Liver (tissue), 9 donors: Measurements from ENCODE around the gene MAOA. TPM values are rescaled to one million over a fixed set of nuclear protein-coding genes. Genes with fewer than 3 reads are reported as not detected.
A peak's percentile ranks its signal among the peaks of the same experiment; 100 is the strongest.

Experiments
- DNase-seq: peaks from one replicate; pipeline ENCODE4 v3.0.0-alpha.2; 2017; ENCODE audit warnings: low spot score
- H3K27ac ChIP-seq, 2 donors: one replicate each; pipeline ENCODE4 v1.7.0; 2013; ENCODE audit warnings: inconsistent platforms in 2 of 2, low read length in 2 of 2, control low read depth in 1 of 2, low read depth in 1 of 2, mild to moderate bottlenecking in 1 of 2
- H3K27me3 ChIP-seq, 4 donors: one replicate each; pipeline versions ENCODE4 v1.6.1 to v1.7.0; 2013; ENCODE audit warnings: low read length in 3 of 4, inconsistent platforms in 1 of 4, mild to moderate bottlenecking in 1 of 4, moderate library complexity in 1 of 4; ENCODE audit not compliant: control insufficient read depth in 4 of 4, insufficient read depth in 4 of 4
- H3K36me3 ChIP-seq, 4 donors: one replicate each; pipeline versions ENCODE4 v1.6.1 to v1.7.0; 2013; ENCODE audit warnings: low read length in 3 of 4, mild to moderate bottlenecking in 3 of 4, low read depth in 1 of 4, moderate library complexity in 1 of 4; ENCODE audit not compliant: control insufficient read depth in 4 of 4, insufficient read depth in 3 of 4
- H3K4me1 ChIP-seq, 4 donors: one replicate each; pipeline versions ENCODE4 v1.6.1 to v1.7.0; 2013; ENCODE audit warnings: low read length in 3 of 4, mild to moderate bottlenecking in 3 of 4, moderate library complexity in 1 of 4; ENCODE audit not compliant: control insufficient read depth in 4 of 4, insufficient read depth in 4 of 4
- H3K4me3 ChIP-seq, 3 donors: one replicate each; pipeline versions ENCODE4 v1.6.1 to v1.7.0; 2013; ENCODE audit warnings: low read length in 3 of 3, control low read depth in 1 of 3, low read depth in 1 of 3, mild to moderate bottlenecking in 1 of 3
- H3K9ac ChIP-seq, 2 donors: one replicate each; pipeline ENCODE4 v1.7.0; 2013; ENCODE audit warnings: low read length in 2 of 2, mild to moderate bottlenecking in 2 of 2, moderate library complexity in 2 of 2, control low read depth in 1 of 2, low read depth in 1 of 2
- H3K9me3 ChIP-seq, 4 donors: one replicate each; pipeline versions ENCODE4 v1.6.1 to v1.7.0; 2013; ENCODE audit warnings: low read length in 3 of 4; ENCODE audit not compliant: control insufficient read depth in 4 of 4
- ATF3 ChIP-seq: IDR thresholded peaks from 2 replicates; pipeline ENCODE4 v1.6.1; 2016; ENCODE audit warnings: antibody characterized with exemption
- CTCF ChIP-seq: fragments of 150-350 bp; IDR thresholded peaks from 2 replicates; pipeline ENCODE4 v1.5.1; 2017; ENCODE audit warnings: improper control_type of control experiment, low read depth, low read length; ENCODE audit not compliant: missing input control
- EGR1 ChIP-seq, 2 donors: IDR thresholded peaks; 2 replicates each; pipeline ENCODE4 v1.6.1; 2016 to 2018; ENCODE audit warnings: antibody characterized with exemption in 2 of 2, low read depth in 2 of 2
- FOXA1 ChIP-seq: IDR thresholded peaks from 2 replicates; pipeline ENCODE4 v1.6.1; 2016; ENCODE audit warnings: antibody characterized with exemption
- FOXA2 ChIP-seq: IDR thresholded peaks from 2 replicates; pipeline ENCODE4 v1.6.1; 2016; ENCODE audit warnings: antibody characterized with exemption
- GABPA ChIP-seq, 2 donors: IDR thresholded peaks in 1 of 2; conservative IDR thresholded peaks in 1 of 2; 2 replicates each; pipeline ENCODE4 v1.6.1; 2016; ENCODE audit warnings: antibody characterized with exemption in 2 of 2, mild to moderate bottlenecking in 1 of 2, moderate library complexity in 1 of 2
- HNF4A ChIP-seq, 2 donors: conservative IDR thresholded peaks; 2 replicates each; pipeline ENCODE4 v1.6.1; 2016; ENCODE audit warnings: antibody characterized with exemption in 2 of 2, mild to moderate bottlenecking in 2 of 2
- HNF4G ChIP-seq: IDR thresholded peaks from 2 replicates; pipeline ENCODE4 v1.6.1; 2016; ENCODE audit warnings: antibody characterized with exemption
- JUND ChIP-seq, 2 donors: IDR thresholded peaks; 2 replicates each; pipeline ENCODE4 v1.6.1; 2016; ENCODE audit warnings: antibody characterized with exemption in 2 of 2
- MAX ChIP-seq: IDR thresholded peaks from 2 replicates; pipeline ENCODE4 v1.6.1; 2016; ENCODE audit warnings: antibody characterized with exemption
- RAD21 ChIP-seq, 2 donors: IDR thresholded peaks; 2 replicates each; pipeline ENCODE4 v1.6.1; 2016; ENCODE audit warnings: antibody characterized with exemption in 2 of 2, mild to moderate bottlenecking in 2 of 2
- REST ChIP-seq: IDR thresholded peaks from 2 replicates; pipeline ENCODE4 v1.6.1; 2016; ENCODE audit warnings: antibody characterized with exemption, mild to moderate bottlenecking
- RXRA ChIP-seq, 2 donors: IDR thresholded peaks; 2 replicates each; pipeline ENCODE4 v1.6.1; 2017 to 2018; ENCODE audit warnings: antibody characterized with exemption in 2 of 2, mild to moderate bottlenecking in 1 of 2
- SP1 ChIP-seq: IDR thresholded peaks from 2 replicates; pipeline ENCODE4 v1.6.1; 2018; ENCODE audit warnings: antibody characterized with exemption, mild to moderate bottlenecking
- TAF1 ChIP-seq: conservative IDR thresholded peaks from 2 replicates; pipeline ENCODE4 v1.6.1; 2016; ENCODE audit warnings: antibody characterized with exemption, mild to moderate bottlenecking
- ZBTB33 ChIP-seq: IDR thresholded peaks from 2 replicates; pipeline ENCODE4 v1.6.1; 2016; ENCODE audit warnings: antibody characterized with exemption
- WGBS: extraction: QIAGEN DNeasy Blood & Tissue Kit; methylation state at CpG from one replicate; pipeline ENCODE4 v1.1.7; 2013; 5-methylcytosine and 5-hydroxymethylcytosine counted together
- polyA plus RNA-seq, 2 donors: library from polyadenylated mRNA; stranded (reverse) in 1 of 2; unstranded in 1 of 2; fragments of 200-250 nt in 1 of 2; fragments of >200 nt in 1 of 2; fragmentation: Nextera tagmentation in 1 of 2; extraction: Ambion mirVana in 1 of 2; gene quantifications; one replicate each; pipeline versions ENCODE4 v1.2.1 to v1.2.3, GENCODE V29; 2013 to 2015
- total RNA-seq, 2 donors: library from RNA; depleted of rRNA; stranded (reverse); fragments of >200 nt; gene quantifications; one replicate each; pipeline ENCODE4 v1.2.3, GENCODE V29; 2014
- donor health status: healthy.
- donor health status: healthy.
- donor health status: healthy.
- donor health status: healthy.
- donor health status: healthy.

MAOA gene
- total and polyA plus RNA-seq, 4 donors, result 41.0 to 94.2 (median 75.3) TPM

GRCh38 chrX:43734444-43734843 lies 78.3 kb downstream of the MAOA start (continued):
- peak in 1 of 2 donors; percentile 27 for TF ChIP-seq EGR1 (IDR thresholded peaks at IDR 0.05; ENCODE audit: low read depth in 2 of 2)

GRCh38 chrX:43735534-43735933 lies 79.4 kb downstream of the MAOA start:
- H3K27me3 ChIP-seq, result no peaks in the 10 kb centered on the region
- DNase-seq, result no peak
- WGBS, result 77% methylated on average over 6 of the region's 6 CpGs
- no peaks in the 10 kb centered on the region for H3K9me3 ChIP-seq
- no peak overlapping the region for H3K4me3 ChIP-seq
- no peak overlapping the region for H3K27ac ChIP-seq
- H3K9ac ChIP-seq, result no peak overlapping the region
- H3K36me3 ChIP-seq, result peaks cover 1 to 15% (median 11%) of the 10 kb centered on the region in 4 donors
- H3K4me1 ChIP-seq, result peaks cover 0 to 8% (median 0%) of the 10 kb centered on the region in 4 donors
- TF ChIP-seq JUND (IDR thresholded peaks at IDR 0.05) (no peak), FOXA2 (no peak), CTCF (no peak), RXRA (IDR thresholded peaks at IDR 0.05) (no peak), ATF3 (no peak), EGR1 (IDR thresholded peaks at IDR 0.05; ENCODE audit: low read depth in 2 of 2) (no peak), FOXA1 (no peak), HNF4A (conservative IDR thresholded peaks at IDR 0.05) (no peak), ZBTB33 (no peak), HNF4G (no peak), RAD21 (IDR thresholded peaks at IDR 0.05) (no peak), TAF1 (no peak), GABPA (IDR thresholded peaks at IDR 0.05 in 1 of 2, conservative IDR thresholded peaks at IDR 0.05 in 1 of 2) (no peak), SP1 (no peak)

- 89% methylated on average over 3 of the region's 3 CpGs for WGBS
- Histone ChIP-seq H3K4me1 (peaks cover 0 to 8% (median 0%) of the 10 kb centered on the region in 4 donors), H3K9me3 (no peaks in the 10 kb centered on the region), H3K27ac (no peak overlapping the region), H3K36me3 (peaks cover 1 to 13% (median 11%) of the 10 kb centered on the region in 4 donors), H3K4me3 (no peak overlapping the region), H3K9ac (no peak overlapping the region), H3K27me3 (no peaks in the 10 kb centered on the region)
- no peak for DNase-seq
- TF ChIP-seq EGR1 (IDR thresholded peaks at IDR 0.05; ENCODE audit: low read depth in 2 of 2) (no peak), HNF4A (conservative IDR thresholded peaks at IDR 0.05) (no peak), HNF4G (no peak), REST (no peak), RAD21 (IDR thresholded peaks at IDR 0.05) (no peak), CTCF (no peak), FOXA1 (no peak), SP1 (no peak), TAF1 (no peak), MAX (no peak), ATF3 (no peak), ZBTB33 (no peak), RXRA (IDR thresholded peaks at IDR 0.05) (no peak), FOXA2 (no peak)
Observed at GRCh38 chrX:43735957-43736356, 79.9 kb downstream of the MAOA start.
